ENCODE results near the gene HOXA2.

Gene HOXA2

DNA sequence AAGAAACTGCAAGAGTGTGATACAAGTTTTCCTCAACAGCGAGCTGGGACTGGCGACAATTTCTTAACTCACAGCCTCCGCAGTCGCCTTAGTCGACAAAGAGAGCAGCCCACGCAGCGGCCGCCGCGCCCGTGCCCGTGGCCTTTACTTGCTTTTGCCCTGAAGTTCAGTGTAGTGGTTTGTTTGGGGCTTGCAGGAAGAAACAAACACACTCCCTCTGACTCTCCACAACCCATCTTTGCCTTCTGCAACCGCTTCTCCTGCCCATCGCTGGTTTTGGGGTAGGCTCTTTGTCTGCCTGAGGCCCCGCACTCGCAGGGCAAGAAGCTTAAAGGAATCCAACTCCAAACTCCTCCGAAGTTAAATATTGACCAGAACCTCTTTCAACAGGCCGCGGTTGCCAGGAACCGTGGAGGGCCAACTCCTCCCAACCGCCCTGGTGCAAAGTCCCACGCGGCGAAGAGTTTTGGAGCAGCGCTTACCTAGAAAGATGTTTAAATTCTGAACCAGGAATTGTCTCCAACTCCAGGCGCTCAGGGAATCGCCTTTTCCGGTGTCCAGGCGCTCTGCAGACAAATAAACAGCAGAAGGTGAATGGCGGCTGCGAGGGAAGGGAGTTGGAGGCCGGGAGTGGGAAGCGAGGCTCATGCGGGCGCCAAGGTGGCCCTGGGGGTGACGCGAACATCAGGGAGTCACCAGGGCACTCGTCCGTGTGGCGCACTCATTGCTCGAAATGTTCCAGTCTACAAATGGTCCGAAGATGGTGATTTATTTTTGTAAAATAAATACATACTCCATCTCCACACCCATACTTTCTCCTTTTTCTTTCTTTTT, 19.8 kb upstream of the HOXA2 start:
- no peaks in the 10 kb centered on the region for H3K27me3 ChIP-seq (replicated peaks; ENCODE audit: control insufficient read depth, insufficient read depth, low read length)
- H3K9me3 ChIP-seq (ENCODE audit: control insufficient read depth, low read length): no peaks in the 10 kb centered on the region
- H3K4me3 ChIP-seq (ENCODE audit: low read length): no peak overlapping the region
- DNase-seq (ENCODE audit: low read depth): no peak
- H3K9ac ChIP-seq (ENCODE audit: low read length): peak overlapping the region; percentile 23
- peaks cover 29% of the 10 kb centered on the region for H3K4me1 ChIP-seq (ENCODE audit: control insufficient read depth, insufficient read depth, low read length)
- peaks cover 24% of the 10 kb centered on the region for H3K36me3 ChIP-seq (ENCODE audit: control insufficient read depth, insufficient read depth, low read length, severe bottlenecking)

DNA sequence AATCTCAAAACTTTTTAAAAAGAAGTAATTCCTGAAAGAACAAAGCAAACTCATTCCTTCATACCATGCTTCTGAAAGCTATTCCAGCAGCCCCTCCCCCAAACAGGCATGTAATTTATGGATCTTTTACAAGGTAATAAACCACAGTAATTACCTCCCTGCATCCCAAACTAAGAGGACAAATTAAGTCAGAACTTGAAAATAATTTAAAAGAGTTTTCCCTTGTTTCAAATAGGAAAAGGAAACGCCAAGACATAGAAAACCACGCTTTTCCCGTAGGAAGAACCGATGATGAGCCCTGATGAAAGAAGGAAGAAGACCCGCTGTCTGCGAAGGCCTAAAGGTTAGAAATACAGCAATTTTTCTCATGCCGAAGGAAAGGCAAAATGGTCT, 19.2 kb upstream of the HOXA2 start:
- Histone ChIP-seq H3K9ac (ENCODE audit: low read length) (peak overlapping the region; percentile 23), H3K4me3 (ENCODE audit: low read length) (no peak overlapping the region), H3K4me1 (ENCODE audit: control insufficient read depth, insufficient read depth, low read length) (peaks cover 32% of the 10 kb centered on the region), H3K27me3 (replicated peaks; ENCODE audit: control insufficient read depth, insufficient read depth, low read length) (no peaks in the 10 kb centered on the region), H3K9me3 (ENCODE audit: control insufficient read depth, low read length) (no peaks in the 10 kb centered on the region), H3K36me3 (ENCODE audit: control insufficient read depth, insufficient read depth, low read length, severe bottlenecking) (peaks cover 25% of the 10 kb centered on the region)
- DNase-seq (ENCODE audit: low read depth): no peak

DNA sequence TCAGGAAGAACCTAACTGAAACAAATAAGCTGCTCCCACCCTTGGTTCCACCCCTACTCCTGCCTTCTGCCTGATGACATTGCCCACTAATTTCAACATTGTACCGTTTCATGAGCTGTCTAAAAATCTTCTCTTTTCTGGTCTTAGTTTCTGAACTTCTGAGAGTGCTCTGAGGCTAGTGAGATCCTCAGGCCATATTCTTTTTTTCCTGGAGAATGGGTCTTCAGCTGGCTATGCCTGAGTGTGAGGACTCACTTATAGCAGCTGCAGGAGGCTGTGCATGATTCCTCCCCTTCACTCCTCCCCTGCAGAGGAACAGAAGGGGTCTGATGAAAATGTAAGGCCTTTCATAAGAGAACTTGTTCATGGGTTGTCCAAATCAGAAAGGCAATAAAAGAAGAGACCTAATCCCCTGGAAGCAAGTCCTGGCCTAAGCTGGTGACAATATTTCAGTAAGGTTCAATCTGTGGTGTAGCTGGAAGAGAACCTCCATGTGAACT, 17.0 kb upstream of the HOXA2 start:
- H3K4me1 ChIP-seq (ENCODE audit: control insufficient read depth, insufficient read depth, low read length): peaks cover 41% of the 10 kb centered on the region
- H3K9ac ChIP-seq (ENCODE audit: low read length): no peak overlapping the region
- H3K36me3 ChIP-seq (ENCODE audit: control insufficient read depth, insufficient read depth, low read length, severe bottlenecking): peaks cover 19% of the 10 kb centered on the region
- H3K9me3 ChIP-seq (ENCODE audit: control insufficient read depth, low read length): no peaks in the 10 kb centered on the region
- no peaks in the 10 kb centered on the region for H3K27me3 ChIP-seq (replicated peaks; ENCODE audit: control insufficient read depth, insufficient read depth, low read length)
- H3K4me3 ChIP-seq (ENCODE audit: low read length): no peak overlapping the region
- no peak for DNase-seq (ENCODE audit: low read depth)

DNA sequence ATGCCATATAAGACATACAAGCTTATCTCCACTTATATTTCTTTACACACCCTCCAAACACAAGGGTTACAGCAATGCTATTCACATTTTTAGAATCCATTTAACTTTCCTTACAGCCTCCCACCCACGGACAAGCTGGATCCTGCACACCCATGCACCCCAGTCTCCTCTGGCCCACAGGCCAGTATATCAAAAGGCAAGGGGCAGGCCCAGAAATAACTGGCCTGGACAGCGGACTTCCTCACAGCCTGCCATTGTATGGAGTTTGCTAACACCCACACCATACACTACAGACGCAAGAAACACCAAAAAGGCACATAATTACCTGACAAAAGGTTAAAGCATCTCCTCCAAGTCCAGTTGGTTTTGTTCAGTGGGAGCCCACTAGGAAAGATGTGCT, 16.1 kb upstream of the HOXA2 start:
- H3K4me3 ChIP-seq (ENCODE audit: low read length): no peak overlapping the region
- DNase-seq (ENCODE audit: low read depth): no peak

DNA sequence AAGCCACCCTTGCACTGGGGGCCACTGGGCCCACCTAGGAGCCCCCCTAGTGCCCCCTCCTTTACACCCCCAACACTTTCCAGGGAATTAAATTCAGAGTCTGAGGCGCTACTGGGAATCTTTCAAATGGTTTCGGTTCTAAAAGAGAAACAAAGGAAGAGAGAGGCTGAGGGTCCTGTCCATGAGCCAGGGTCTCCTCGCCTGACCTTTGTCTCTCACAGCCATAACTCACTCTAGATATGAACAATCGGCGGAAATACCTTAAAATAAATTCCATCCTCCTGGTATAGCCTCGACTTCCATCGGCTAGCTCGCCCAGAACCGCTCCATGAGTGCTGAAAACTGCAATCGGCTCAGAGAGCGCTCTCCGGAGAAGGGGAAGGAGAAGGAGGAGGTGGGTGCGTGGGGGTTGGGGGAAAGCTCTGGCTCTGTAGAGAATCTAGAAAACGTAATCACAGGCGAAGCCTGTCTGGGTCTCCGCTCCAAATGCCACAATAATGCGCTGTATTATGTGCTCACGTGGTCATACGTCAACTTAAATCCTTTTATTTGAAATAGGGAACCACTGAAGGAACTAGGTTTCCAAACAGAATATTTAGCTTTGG, 15.5 kb upstream of the HOXA2 start:
- DNase-seq (ENCODE audit: low read depth): no peak
- no peaks in the 10 kb centered on the region for H3K9me3 ChIP-seq (ENCODE audit: control insufficient read depth, low read length)
- H3K4me1 ChIP-seq (ENCODE audit: control insufficient read depth, insufficient read depth, low read length): peaks cover 49% of the 10 kb centered on the region
- peak overlapping the region; percentile 65 for H3K4me3 ChIP-seq (ENCODE audit: low read length)
- peaks cover 19% of the 10 kb centered on the region for H3K36me3 ChIP-seq (ENCODE audit: control insufficient read depth, insufficient read depth, low read length, severe bottlenecking)
- no peaks in the 10 kb centered on the region for H3K27me3 ChIP-seq (replicated peaks; ENCODE audit: control insufficient read depth, insufficient read depth, low read length)
- H3K9ac ChIP-seq (ENCODE audit: low read length): peak overlapping the region; percentile 41

More for the DNA sequence above, 16.1 kb upstream of the HOXA2 start:
- Histone ChIP-seq H3K27me3 (replicated peaks; ENCODE audit: control insufficient read depth, insufficient read depth, low read length) (no peaks in the 10 kb centered on the region), H3K9me3 (ENCODE audit: control insufficient read depth, low read length) (no peaks in the 10 kb centered on the region), H3K36me3 (ENCODE audit: control insufficient read depth, insufficient read depth, low read length, severe bottlenecking) (peaks cover 19% of the 10 kb centered on the region), H3K9ac (ENCODE audit: low read length) (no peak overlapping the region), H3K4me1 (ENCODE audit: control insufficient read depth, insufficient read depth, low read length) (peaks cover 45% of the 10 kb centered on the region)

DNA sequence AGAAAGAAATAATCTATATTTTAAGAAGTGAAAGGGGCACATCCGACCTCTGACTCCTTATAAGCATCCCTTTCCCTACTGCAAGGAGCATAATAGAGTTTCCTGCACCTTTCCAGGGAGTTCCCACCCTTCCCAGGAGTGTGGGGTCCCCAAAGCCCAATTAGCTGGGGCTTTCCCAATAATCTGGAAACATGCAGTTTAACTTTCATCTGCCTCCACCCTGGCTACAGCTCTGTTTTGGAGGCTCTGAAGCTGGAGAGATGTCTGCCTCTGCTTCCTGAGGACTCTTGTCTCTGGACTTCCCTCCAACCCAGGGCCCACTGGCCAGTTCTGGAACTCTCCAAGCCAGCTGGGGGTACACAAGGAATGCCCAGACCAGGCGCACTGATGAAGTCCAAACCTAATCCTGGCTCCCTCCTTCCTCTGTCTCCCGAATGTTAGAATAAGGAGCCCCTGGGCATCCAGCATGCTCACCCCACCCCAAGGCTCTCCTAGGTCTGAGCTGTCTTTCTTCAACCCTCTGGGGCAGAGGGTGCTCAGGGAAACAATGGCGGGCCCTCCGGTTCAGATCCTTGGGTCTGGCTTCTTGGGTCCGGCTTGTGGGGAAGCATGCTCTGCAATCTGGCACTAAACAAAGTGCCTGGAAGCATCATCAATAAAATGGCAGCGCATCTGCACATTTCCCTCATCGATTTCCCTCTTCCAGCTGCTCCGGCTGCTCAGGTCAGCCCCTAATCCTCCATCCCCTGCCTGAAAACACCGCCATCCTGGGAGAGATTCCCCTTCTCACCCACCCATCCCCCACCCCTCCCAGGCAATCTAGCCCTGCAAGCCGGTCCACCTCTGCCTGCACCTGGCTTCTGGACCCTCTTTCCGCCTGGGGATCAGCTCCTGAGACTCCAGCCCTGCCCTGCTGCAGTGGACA, 14.7 kb upstream of the HOXA2 start:
- peak overlapping the region; percentile 67 for H3K4me3 ChIP-seq (ENCODE audit: low read length)
- DNase-seq (ENCODE audit: low read depth): no peak
- peaks cover 16% of the 10 kb centered on the region for H3K36me3 ChIP-seq (ENCODE audit: control insufficient read depth, insufficient read depth, low read length, severe bottlenecking)
- H3K4me1 ChIP-seq (ENCODE audit: control insufficient read depth, insufficient read depth, low read length): peaks cover 57% of the 10 kb centered on the region
- H3K27me3 ChIP-seq (replicated peaks; ENCODE audit: control insufficient read depth, insufficient read depth, low read length): no peaks in the 10 kb centered on the region
- peak overlapping the region; percentile 77 for H3K9ac ChIP-seq (ENCODE audit: low read length)
- H3K9me3 ChIP-seq (ENCODE audit: control insufficient read depth, low read length): no peaks in the 10 kb centered on the region

DNA sequence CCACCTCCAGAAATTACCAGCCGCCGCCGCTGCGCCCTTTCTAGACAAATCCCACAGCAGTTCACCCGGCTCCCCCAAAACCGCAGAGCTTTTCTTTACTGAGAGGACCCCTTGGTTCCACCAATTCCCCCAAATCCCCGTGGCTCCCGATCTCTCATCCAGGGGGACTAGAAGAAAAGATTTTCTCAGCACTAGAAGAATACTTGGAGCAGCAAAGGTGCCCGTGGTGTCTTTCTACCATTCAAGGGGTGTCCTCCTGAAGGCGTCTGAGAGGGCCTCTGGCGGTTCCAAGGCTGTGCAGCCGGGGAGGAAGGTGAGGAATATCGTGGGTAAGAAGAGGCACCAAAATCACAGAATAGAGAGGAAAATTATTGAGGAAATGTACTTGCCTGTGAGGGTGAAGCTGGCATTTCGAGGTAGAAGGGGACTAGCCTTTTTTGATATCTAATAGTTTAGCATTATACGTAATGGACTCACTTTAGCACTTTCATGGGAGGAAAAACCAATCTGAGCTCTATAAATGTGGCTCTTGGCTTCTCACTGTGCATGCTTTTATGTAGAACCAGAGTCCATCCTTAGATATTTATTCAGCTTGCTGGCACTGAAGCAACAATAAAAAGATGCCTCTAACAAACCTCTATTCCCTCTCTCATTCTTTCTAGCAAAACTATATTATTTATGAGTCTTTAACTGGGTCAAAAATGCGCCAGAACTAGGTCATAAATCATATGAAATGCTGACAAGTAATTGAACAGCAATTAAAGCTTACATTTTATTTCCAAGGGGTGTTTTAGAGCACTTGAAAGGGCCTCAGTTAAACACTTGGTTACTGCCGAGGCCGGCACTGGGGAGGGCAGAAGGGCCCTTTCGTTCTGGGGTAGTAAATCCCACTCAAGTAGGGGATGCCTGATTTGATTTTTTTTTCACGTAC, 13.8 kb upstream of the HOXA2 start:
- no peaks in the 10 kb centered on the region for H3K9me3 ChIP-seq (ENCODE audit: control insufficient read depth, low read length)
- no peaks in the 10 kb centered on the region for H3K27me3 ChIP-seq (replicated peaks; ENCODE audit: control insufficient read depth, insufficient read depth, low read length)
- H3K4me3 ChIP-seq (ENCODE audit: low read length): peak overlapping the region; percentile 67
- DNase-seq (ENCODE audit: low read depth): no peak
- peak overlapping the region; percentile 77 for H3K9ac ChIP-seq (ENCODE audit: low read length)
- peaks cover 65% of the 10 kb centered on the region for H3K4me1 ChIP-seq (ENCODE audit: control insufficient read depth, insufficient read depth, low read length)
- peaks cover 9% of the 10 kb centered on the region for H3K36me3 ChIP-seq (ENCODE audit: control insufficient read depth, insufficient read depth, low read length, severe bottlenecking)

DNA sequence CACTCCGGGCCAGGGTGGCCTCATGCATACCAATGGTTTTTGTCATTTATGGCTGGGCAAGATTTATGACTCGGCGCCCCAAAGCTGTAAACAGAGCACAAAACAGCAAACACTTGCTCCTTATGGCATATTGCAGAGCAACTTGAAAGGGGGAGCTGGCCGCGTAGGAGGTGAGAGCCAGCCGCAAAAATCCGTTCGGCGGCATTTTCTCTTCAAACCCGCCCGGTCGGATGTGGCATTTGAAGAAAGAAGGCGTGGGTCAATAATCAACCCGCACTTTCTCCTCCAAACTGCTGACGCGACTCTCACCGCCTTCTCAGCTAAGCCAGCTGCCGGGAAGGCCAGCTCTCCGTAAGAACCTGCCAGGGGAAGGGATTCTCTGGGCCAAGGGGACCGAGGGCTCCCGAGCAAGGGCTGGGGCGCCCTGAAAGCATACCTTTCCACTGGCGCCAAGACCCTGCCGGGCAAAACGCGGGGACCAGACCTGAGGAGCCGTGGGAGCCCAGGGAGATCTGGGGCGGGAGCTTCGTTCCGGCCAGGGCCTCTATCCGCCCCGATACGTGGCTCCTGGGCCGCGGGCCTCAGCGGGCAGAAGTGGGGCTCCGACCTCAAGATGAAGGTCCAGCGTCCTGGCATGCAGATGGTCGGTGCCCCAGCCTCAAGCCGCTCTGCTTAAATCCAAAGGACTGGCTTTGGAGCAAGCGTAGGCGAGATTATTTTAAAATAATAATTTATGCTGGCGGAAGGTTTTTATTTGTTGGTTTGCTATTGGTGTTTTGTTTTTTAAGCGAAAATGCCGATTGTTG, 12.9 kb upstream of the HOXA2 start:
- H3K36me3 ChIP-seq (ENCODE audit: control insufficient read depth, insufficient read depth, low read length, severe bottlenecking): peaks cover 9% of the 10 kb centered on the region
- DNase-seq (ENCODE audit: low read depth): no peak
- H3K27me3 ChIP-seq (replicated peaks; ENCODE audit: control insufficient read depth, insufficient read depth, low read length): no peaks in the 10 kb centered on the region
- no peaks in the 10 kb centered on the region for H3K9me3 ChIP-seq (ENCODE audit: control insufficient read depth, low read length)
- H3K4me3 ChIP-seq (ENCODE audit: low read length): peak overlapping the region; percentile 67
- peak overlapping the region; percentile 77 for H3K9ac ChIP-seq (ENCODE audit: low read length)
- peaks cover 64% of the 10 kb centered on the region for H3K4me1 ChIP-seq (ENCODE audit: control insufficient read depth, insufficient read depth, low read length)

DNA sequence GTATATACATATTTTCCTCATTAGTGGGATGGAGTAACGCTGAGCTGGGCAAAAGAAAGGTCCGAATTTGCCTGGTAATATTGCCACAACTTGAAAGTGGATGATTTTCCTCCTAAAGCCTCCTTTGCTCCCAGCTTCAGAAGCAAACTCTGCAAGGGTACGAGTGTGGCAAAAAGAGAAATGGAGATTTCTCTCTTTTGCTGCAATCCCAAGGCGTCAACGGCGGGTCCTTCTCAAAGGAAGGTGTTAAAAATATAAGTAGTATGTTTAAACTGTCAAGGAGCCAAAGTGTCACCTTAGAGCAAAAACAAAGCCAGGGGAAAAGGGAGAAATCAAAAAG, 12.4 kb upstream of the HOXA2 start:
- Histone ChIP-seq H3K9me3 (ENCODE audit: control insufficient read depth, low read length) (no peaks in the 10 kb centered on the region), H3K27me3 (replicated peaks; ENCODE audit: control insufficient read depth, insufficient read depth, low read length) (no peaks in the 10 kb centered on the region), H3K9ac (ENCODE audit: low read length) (no peak overlapping the region), H3K4me1 (ENCODE audit: control insufficient read depth, insufficient read depth, low read length) (peaks cover 64% of the 10 kb centered on the region), H3K4me3 (ENCODE audit: low read length) (peak overlapping the region; percentile 67), H3K36me3 (ENCODE audit: control insufficient read depth, insufficient read depth, low read length, severe bottlenecking) (peaks cover 9% of the 10 kb centered on the region)
- no peak for DNase-seq (ENCODE audit: low read depth)

Measured in adipocyte (in vitro differentiated cells).